Kidney (tissue), 14 donors: ENCODE results near the gene AP4S1. TPM values are rescaled to one million over a fixed set of nuclear protein-coding genes. Genes with fewer than 3 reads are reported as not detected.
"Not testable (repeated sequence)": the region's sequence is repeated elsewhere in the genome, so short reads cannot be mapped to it uniquely, and the experiment has no call there.

ENCODE experiments used
- DNase-seq, 5 donors: peaks; one replicate each; pipeline ENCODE4 v3.0.0-alpha.2; 2013 to 2020
- FAIRE-seq: peaks from 2 replicates; lab custom pipeline; 2012; peaks lifted over from hg19 to GRCh38; lab: Jason Lieb, UNC
- H3K27ac ChIP-seq, 2 donors: one replicate each; pipeline ENCODE4 v1.7.0; 2013; ENCODE audit warnings: low read depth in 2 of 2, low read length in 2 of 2, inconsistent platforms in 1 of 2
- H3K27me3 ChIP-seq: one replicate; pipeline ENCODE4 v1.7.1; 2013; ENCODE audit warnings: low read length, inconsistent platforms; ENCODE audit not compliant: control insufficient read depth, insufficient read depth
- H3K36me3 ChIP-seq, 3 donors: one replicate each; pipeline versions ENCODE4 v1.7.0 to v1.7.1; 2013; ENCODE audit warnings: low read length in 3 of 3, control low read depth in 1 of 3, inconsistent platforms in 1 of 3; ENCODE audit not compliant: insufficient read depth in 3 of 3, control insufficient read depth in 2 of 3
- H3K4me1 ChIP-seq, 3 donors: one replicate each; pipeline versions ENCODE4 v1.7.0 to v1.7.1; 2013; ENCODE audit warnings: low read length in 3 of 3, inconsistent platforms in 1 of 3, low read depth in 1 of 3; ENCODE audit not compliant: control insufficient read depth in 2 of 3, insufficient read depth in 2 of 3
- H3K4me3 ChIP-seq, 3 donors: one replicate each; pipeline versions ENCODE4 v1.7.0 to v1.8.1; 2013; ENCODE audit warnings: low read length in 3 of 3, control low read depth in 1 of 3, inconsistent platforms in 1 of 3
- H3K9ac ChIP-seq, 3 donors: one replicate each; pipeline versions ENCODE4 v1.7.0 to v1.7.1; 2013; ENCODE audit warnings: low read length in 3 of 3, control low read depth in 1 of 3, inconsistent platforms in 1 of 3
- H3K9me3 ChIP-seq, 3 donors: one replicate each; pipeline versions ENCODE4 v1.7.0 to v1.7.1; 2013; ENCODE audit warnings: low read length in 3 of 3, control low read depth in 1 of 3, inconsistent platforms in 1 of 3; ENCODE audit not compliant: control insufficient read depth in 2 of 3, insufficient read depth in 1 of 3
- intact Hi-C: fragments of 100-400 bp; cut with DNase I; formaldehyde crosslinking; loops from one replicate; pipeline ENCODE4 v1.11.1; 2022
- polyA plus RNA-seq: library from polyadenylated mRNA; stranded (reverse); fragments of 350-450 nt; fragmentation: Illumina TruSeq; extraction: RNeasy Lipid Tissue Mini Kit (QIAGEN cat#74804); gene quantifications from one replicate; pipeline ENCODE4 v1.2.3, GENCODE V29; 2014; ENCODE audit warnings: low read depth, low replicate concordance; ENCODE audit not compliant: insufficient read depth
- total RNA-seq: library from RNA; stranded (reverse); fragmentation: NEBNext Ultra II Directional; extraction: Animal tissue kit (Norgen Biotek cat#: 25700); gene quantifications from one replicate; pipeline ENCODE4 v1.2.1, GENCODE V29; 2021
- TF ChIP-seq, protein P1 (sequence below): IDR thresholded peaks from 3 replicates; pipeline ENCODE4 v1.5.1; 2012; ENCODE audit warnings: mild to moderate bottlenecking, moderate library complexity, borderline replicate concordance; ENCODE audit not compliant: insufficient read depth; ENCODE audit errors: extremely low read depth
- donor health status: control.
- donor health status: control.
- donor health status: control.
- donor health status: control.
- donor health status: control.
- donor health status: DM: yes; HTN: yes; CAD: no.
- donor health status: Normal renal cell carcinoma (clear cell type).

The AP4S1 gene
- total and polyA plus RNA-seq, 2 donors from 2014 or later = 9.0 to 12.0 TPM

GRCh38 chr14:31037709-31038221, 12.3 kb downstream of the AP4S1 start:
- DNase-seq = no peak
- H3K9ac ChIP-seq = no peak overlapping the region
- TF ChIP-seq, protein P1, sequence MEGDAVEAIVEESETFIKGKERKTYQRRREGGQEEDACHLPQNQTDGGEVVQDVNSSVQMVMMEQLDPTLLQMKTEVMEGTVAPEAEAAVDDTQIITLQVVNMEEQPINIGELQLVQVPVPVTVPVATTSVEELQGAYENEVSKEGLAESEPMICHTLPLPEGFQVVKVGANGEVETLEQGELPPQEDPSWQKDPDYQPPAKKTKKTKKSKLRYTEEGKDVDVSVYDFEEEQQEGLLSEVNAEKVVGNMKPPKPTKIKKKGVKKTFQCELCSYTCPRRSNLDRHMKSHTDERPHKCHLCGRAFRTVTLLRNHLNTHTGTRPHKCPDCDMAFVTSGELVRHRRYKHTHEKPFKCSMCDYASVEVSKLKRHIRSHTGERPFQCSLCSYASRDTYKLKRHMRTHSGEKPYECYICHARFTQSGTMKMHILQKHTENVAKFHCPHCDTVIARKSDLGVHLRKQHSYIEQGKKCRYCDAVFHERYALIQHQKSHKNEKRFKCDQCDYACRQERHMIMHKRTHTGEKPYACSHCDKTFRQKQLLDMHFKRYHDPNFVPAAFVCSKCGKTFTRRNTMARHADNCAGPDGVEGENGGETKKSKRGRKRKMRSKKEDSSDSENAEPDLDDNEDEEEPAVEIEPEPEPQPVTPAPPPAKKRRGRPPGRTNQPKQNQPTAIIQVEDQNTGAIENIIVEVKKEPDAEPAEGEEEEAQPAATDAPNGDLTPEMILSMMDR = no peak
- H3K9me3 ChIP-seq = no peaks in the 10 kb centered on the region
- intact Hi-C loops = no loop called here
- no peak overlapping the region for H3K27ac ChIP-seq
- H3K36me3 ChIP-seq = no peaks in the 10 kb centered on the region
- no peak overlapping the region for H3K4me3 ChIP-seq
- H3K27me3 ChIP-seq = no peaks in the 10 kb centered on the region
- peaks cover 0 to 8% (median 0%) of the 10 kb centered on the region in 3 donors for H3K4me1 ChIP-seq
- FAIRE-seq = no peak

GRCh38 chr14:31038521-31039166, 13.2 kb downstream of the AP4S1 start:
- Histone ChIP-seq H3K9me3 (no peaks in the 10 kb centered on the region), H3K27me3 (no peaks in the 10 kb centered on the region), H3K27ac (no peak overlapping the region), H3K9ac (no peak overlapping the region), H3K36me3 (no peaks in the 10 kb centered on the region), H3K4me1 (peaks cover 0 to 4% (median 0%) of the 10 kb centered on the region in 3 donors), H3K4me3 (no peak overlapping the region)
- intact Hi-C loops = no loop called here
- DNase-seq (no peak), FAIRE-seq (no peak)
- TF ChIP-seq, protein P1 = no peak

DNA sequence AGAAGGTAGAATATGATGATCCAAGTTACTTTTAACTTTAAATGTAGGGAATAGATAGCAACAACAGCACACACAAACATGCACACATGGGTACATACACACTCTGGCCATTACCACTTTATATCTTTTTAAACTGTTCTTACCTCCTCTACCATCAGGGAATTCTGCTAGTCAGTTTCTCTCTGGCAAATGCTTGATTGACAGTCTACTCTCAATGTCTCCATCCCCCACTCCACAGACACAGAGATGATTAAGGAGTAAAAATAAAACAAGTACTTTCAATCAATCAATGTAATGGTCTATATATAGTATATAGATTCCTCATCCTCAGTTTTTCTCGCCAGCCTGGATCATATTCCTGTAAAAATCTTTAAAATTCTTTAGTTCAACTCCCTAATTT, 16.9 kb downstream of the AP4S1 start:
- Histone ChIP-seq H3K4me1 (no peaks in the 10 kb centered on the region), H3K36me3 (no peaks in the 10 kb centered on the region), H3K9me3 (no peaks in the 10 kb centered on the region), H3K27me3 (no peaks in the 10 kb centered on the region), H3K27ac (no peak overlapping the region), H3K9ac (no peak overlapping the region), H3K4me3 (no peak overlapping the region)
- TF ChIP-seq, protein P1 = no peak
- intact Hi-C loops = no loop called here
- no peak for DNase-seq
- no peak for FAIRE-seq

DNA sequence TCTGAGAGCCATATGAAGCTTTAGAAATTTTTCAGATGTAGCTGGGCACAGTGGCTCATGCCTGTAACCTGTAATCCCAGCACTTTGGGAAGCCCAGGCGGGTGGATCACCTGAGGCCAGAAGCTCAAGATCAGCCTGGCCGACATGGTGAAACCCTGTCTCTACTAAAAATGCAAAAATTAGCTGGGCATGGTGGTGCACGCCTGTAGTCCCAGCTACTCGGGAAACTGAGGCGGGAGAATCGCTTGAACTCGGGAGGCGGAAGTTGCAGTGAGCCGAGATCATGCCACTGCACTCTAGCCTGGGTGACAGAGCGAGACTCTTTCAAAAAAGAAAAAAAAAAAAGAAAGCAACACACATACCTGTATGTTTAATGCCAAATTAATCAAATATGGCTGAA, 17.4 kb downstream of the AP4S1 start:
- H3K9ac ChIP-seq, H3K4me1 ChIP-seq, DNase-seq, H3K27ac ChIP-seq, FAIRE-seq, H3K27me3 ChIP-seq, intact Hi-C loops, H3K9me3 ChIP-seq, H3K36me3 ChIP-seq, H3K4me3 ChIP-seq: not testable (repeated sequence)
